Smooth muscle cell (in vitro differentiated cells): ENCODE data around the gene MFSD2A. TPM values are rescaled to one million over a fixed set of nuclear protein-coding genes. Genes with fewer than 3 reads are reported as not detected.

ENCODE experiments used
- DNase-seq: peaks from one replicate; lab custom pipeline; 2025; ENCODE audit not compliant: unreplicated experiment; lab: John Stamatoyannopoulos, UW
- H2AFZ ChIP-seq: fragments of 200-600 bp; sonication (generic); 2 replicates; pipeline ENCODE4 v1.6.0; 2016; ENCODE audit warnings: antibody characterized with exemption, low read depth, mild to moderate bottlenecking
- H3F3A ChIP-seq: fragments of 200-600 bp; sonication (generic); 2 replicates; pipeline ENCODE4 v1.6.0; 2017; ENCODE audit warnings: antibody characterized with exemption, low read depth
- H3K27ac ChIP-seq: fragments of 200-600 bp; sonication (generic); 2 replicates; pipeline ENCODE4 v1.5.1; 2016; ENCODE audit warnings: low read depth, mild to moderate bottlenecking
- H3K27me3 ChIP-seq: fragments of 200-600 bp; sonication (generic); 2 replicates; pipeline ENCODE4 v1.6.1; 2016; ENCODE audit warnings: low read depth, mild to moderate bottlenecking
- H3K36me3 ChIP-seq: fragments of 200-600 bp; sonication (generic); 2 replicates; pipeline ENCODE4 v1.5.1; 2016; ENCODE audit warnings: low read depth
- H3K4me1 ChIP-seq: fragments of 200-600 bp; sonication (generic); 2 replicates; pipeline ENCODE4 v1.5.1; 2016; ENCODE audit warnings: low read depth
- H3K4me2 ChIP-seq: fragments of 200-600 bp; sonication (generic); 2 replicates; pipeline ENCODE4 v1.6.0; 2016; ENCODE audit warnings: mild to moderate bottlenecking
- H3K4me3 ChIP-seq: fragments of 200-600 bp; sonication (generic); 2 replicates; pipeline ENCODE4 v1.5.1; 2016; ENCODE audit warnings: mild to moderate bottlenecking
- H3K79me2 ChIP-seq: fragments of 200-600 bp; sonication (generic); 2 replicates; pipeline ENCODE4 v1.6.0; 2016; ENCODE audit warnings: low read depth, mild to moderate bottlenecking
- H3K9ac ChIP-seq: fragments of 200-600 bp; sonication (generic); 2 replicates; pipeline ENCODE4 v1.6.0; 2016; ENCODE audit warnings: low read depth
- H3K9me3 ChIP-seq: fragments of 200-600 bp; sonication (generic); replicated peaks from 2 replicates; pipeline ENCODE4 v1.5.1; 2016; ENCODE audit warnings: low read depth
- H4K20me1 ChIP-seq: fragments of 200-600 bp; sonication (generic); 2 replicates; pipeline ENCODE4 v1.6.0; 2016; ENCODE audit warnings: low read depth
- CTCF ChIP-seq: fragments of 200-600 bp; sonication (generic); IDR thresholded peaks from 2 replicates; pipeline ENCODE4 v1.5.1; 2017; ENCODE audit warnings: borderline replicate concordance, mild to moderate bottlenecking, antibody characterized with exemption; ENCODE audit not compliant: insufficient read depth, poor library complexity, severe bottlenecking
- WGBS: methylation state at CpG from one replicate; pipeline ENCODE4 v1.1.7; 2016; ENCODE audit warnings: low lambda C conversion rate; 5-methylcytosine and 5-hydroxymethylcytosine counted together
- polyA plus RNA-seq: library from polyadenylated mRNA; unstranded; fragments of >200 nt; fragmentation: Nextera tagmentation; extraction: Ambion mirVana; gene quantifications from 2 replicates; pipeline ENCODE4 v1.2.1, GENCODE V29; 2016
- total RNA-seq: library from RNA; depleted of rRNA; stranded (reverse); fragments of >200 nt; gene quantifications from 2 replicates; pipeline ENCODE4 v1.2.3, GENCODE V29; 2014

Gene MFSD2A
- total and polyA plus RNA-seq, 2 experiments from 2014 or later = 3.3 to 5.3 TPM

GRCh38 chr1:39964552-39964951 lies 9.6 kb downstream of the MFSD2A start:
- Histone ChIP-seq H3K4me2 (no peak overlapping the region), H3F3A (no peaks in the 10 kb centered on the region), H3K36me3 (no peaks in the 10 kb centered on the region), H2AFZ (no peak overlapping the region), H3K4me3 (no peak overlapping the region), H3K4me1 (no peaks in the 10 kb centered on the region), H4K20me1 (no peaks in the 10 kb centered on the region), H3K27me3 (no peaks in the 10 kb centered on the region), H3K9me3 (no peaks in the 10 kb centered on the region), H3K9ac (no peak overlapping the region), H3K27ac (no peak overlapping the region), H3K79me2 (no peaks in the 10 kb centered on the region)
- 100% methylated on average over 4 of the region's 4 CpGs for WGBS
- no peak for DNase-seq
- TF ChIP-seq CTCF = no peak

GRCh38 chr1:39965044-39965443 lies 10.1 kb downstream of the MFSD2A start:
- Histone ChIP-seq H3K9me3 (no peaks in the 10 kb centered on the region), H3K27ac (no peak overlapping the region), H3K9ac (no peak overlapping the region), H3K79me2 (no peaks in the 10 kb centered on the region), H3K27me3 (no peaks in the 10 kb centered on the region), H3K4me1 (no peaks in the 10 kb centered on the region), H3K4me3 (no peak overlapping the region), H3F3A (no peaks in the 10 kb centered on the region), H4K20me1 (no peaks in the 10 kb centered on the region), H3K36me3 (no peaks in the 10 kb centered on the region), H2AFZ (no peak overlapping the region), H3K4me2 (no peak overlapping the region)
- WGBS = 93% methylated on average over 9 of the region's 9 CpGs
- no peak for TF ChIP-seq CTCF
- DNase-seq = no peak

GRCh38 chr1:39969048-39969447 lies 14.1 kb downstream of the MFSD2A start:
- Histone ChIP-seq H3K27ac (no peak overlapping the region), H3K9ac (no peak overlapping the region), H3K4me2 (no peak overlapping the region), H3K36me3 (no peaks in the 10 kb centered on the region), H4K20me1 (no peaks in the 10 kb centered on the region), H3K27me3 (no peaks in the 10 kb centered on the region), H3K4me1 (no peaks in the 10 kb centered on the region), H3F3A (no peaks in the 10 kb centered on the region), H3K79me2 (no peaks in the 10 kb centered on the region), H3K4me3 (no peak overlapping the region), H3K9me3 (no peaks in the 10 kb centered on the region), H2AFZ (no peak overlapping the region)
- no peak for DNase-seq
- no peak for TF ChIP-seq CTCF
- 61% methylated on average over 9 of the region's 9 CpGs for WGBS

- H3K36me3 ChIP-seq = no peaks in the 10 kb centered on the region
- no peak for TF ChIP-seq CTCF
- H3F3A ChIP-seq = no peaks in the 10 kb centered on the region
- no peak overlapping the region for H3K9ac ChIP-seq
- H2AFZ ChIP-seq = no peak overlapping the region
- DNase-seq = no peak
- WGBS = 93% methylated on average over 13 of the region's 13 CpGs
- no peaks in the 10 kb centered on the region for H3K9me3 ChIP-seq
- no peak overlapping the region for H3K27ac ChIP-seq
- no peak overlapping the region for H3K4me3 ChIP-seq
- no peak overlapping the region for H3K4me2 ChIP-seq
- H3K79me2 ChIP-seq = no peaks in the 10 kb centered on the region
- no peaks in the 10 kb centered on the region for H3K4me1 ChIP-seq
- no peaks in the 10 kb centered on the region for H4K20me1 ChIP-seq
- H3K27me3 ChIP-seq = no peaks in the 10 kb centered on the region
Measured at GRCh38 chr1:39969531-39970270, 14.8 kb downstream of the MFSD2A start.
